Measurements from ENCODE around the gene PTPRG. TPM values are rescaled to one million over a fixed set of nuclear protein-coding genes. Genes with fewer than 3 reads are reported as not detected.

The PTPRG gene
- total and polyA plus RNA-seq, 2 of the 13 experiments (the other 11 are each of a cell fraction or from before 2014, with no cell fraction given), result 8.0 to 25.3 TPM

- TF ChIP-seq, protein P1, sequence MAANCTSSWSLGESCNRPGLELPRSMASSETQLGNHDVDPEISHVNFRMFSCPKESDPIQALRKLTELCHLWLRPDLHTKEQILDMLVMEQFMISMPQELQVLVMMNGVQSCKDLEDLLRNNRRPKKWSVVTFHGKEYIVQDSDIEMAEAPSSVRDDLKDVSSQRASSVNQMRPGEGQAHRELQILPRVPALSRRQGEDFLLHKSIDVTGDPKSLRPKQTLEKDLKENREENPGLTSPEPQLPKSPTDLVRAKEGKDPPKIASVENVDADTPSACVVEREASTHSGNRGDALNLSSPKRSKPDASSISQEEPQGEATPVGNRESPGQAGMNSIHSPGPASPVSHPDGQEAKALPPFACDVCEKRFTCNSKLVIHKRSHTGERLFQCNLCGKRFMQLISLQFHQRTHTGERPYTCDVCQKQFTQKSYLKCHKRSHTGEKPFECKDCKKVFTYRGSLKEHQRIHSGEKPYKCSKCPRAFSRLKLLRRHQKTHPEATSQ (CRISPR knock-in tag; IDR thresholded peaks at IDR 0.05; ENCODE audit: borderline replicate concordance), result peak; percentile 78; the same call in 1 of the 2 replicates
- no peak; the same call in 1 of the 2 replicates for TF ChIP-seq BRD4 (CRISPR knock-in tag; IDR thresholded peaks at IDR 0.05)
- TF ChIP-seq, protein P2, sequence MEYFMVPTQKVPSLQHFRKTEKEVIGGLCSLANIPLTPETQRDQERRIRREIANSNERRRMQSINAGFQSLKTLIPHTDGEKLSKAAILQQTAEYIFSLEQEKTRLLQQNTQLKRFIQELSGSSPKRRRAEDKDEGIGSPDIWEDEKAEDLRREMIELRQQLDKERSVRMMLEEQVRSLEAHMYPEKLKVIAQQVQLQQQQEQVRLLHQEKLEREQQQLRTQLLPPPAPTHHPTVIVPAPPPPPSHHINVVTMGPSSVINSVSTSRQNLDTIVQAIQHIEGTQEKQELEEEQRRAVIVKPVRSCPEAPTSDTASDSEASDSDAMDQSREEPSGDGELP (IDR thresholded peaks at IDR 0.05; ENCODE audit: borderline replicate concordance, low read depth), result no peak
- peak; percentile 26; the same call in 1 of the 2 replicates for TF ChIP-seq RAD21 (CRISPR knock-in tag; IDR thresholded peaks at IDR 0.05)
- TF ChIP-seq ATAD3A (CRISPR knock-in tag; IDR thresholded peaks at IDR 0.05), result no peak
- no peak for TF ChIP-seq ZSCAN12 (CRISPR knock-in tag; IDR thresholded peaks at IDR 0.05)
- peak; percentile 48 for TF ChIP-seq ASH2L (IDR thresholded peaks at IDR 0.05; ENCODE audit: insufficient read length, low read depth, low read length)
- no peak for TF ChIP-seq CCDC6 (CRISPR knock-in tag; IDR thresholded peaks at IDR 0.05)
- TF ChIP-seq ZNF569 (CRISPR knock-in tag; IDR thresholded peaks at IDR 0.05; ENCODE audit: borderline replicate concordance), result 0 out of 2 replicates have a peak, but pooled peaks have one; percentile 36
- TF ChIP-seq ZBTB20 (CRISPR knock-in tag; IDR thresholded peaks at IDR 0.05; ENCODE audit: borderline replicate concordance, low read depth), result no peak
- TF ChIP-seq SMYD3 (CRISPR knock-in tag; IDR thresholded peaks at IDR 0.05), result 0 out of 2 replicates have a peak, but pooled peaks have one; percentile 22
- TF ChIP-seq, protein P3, sequence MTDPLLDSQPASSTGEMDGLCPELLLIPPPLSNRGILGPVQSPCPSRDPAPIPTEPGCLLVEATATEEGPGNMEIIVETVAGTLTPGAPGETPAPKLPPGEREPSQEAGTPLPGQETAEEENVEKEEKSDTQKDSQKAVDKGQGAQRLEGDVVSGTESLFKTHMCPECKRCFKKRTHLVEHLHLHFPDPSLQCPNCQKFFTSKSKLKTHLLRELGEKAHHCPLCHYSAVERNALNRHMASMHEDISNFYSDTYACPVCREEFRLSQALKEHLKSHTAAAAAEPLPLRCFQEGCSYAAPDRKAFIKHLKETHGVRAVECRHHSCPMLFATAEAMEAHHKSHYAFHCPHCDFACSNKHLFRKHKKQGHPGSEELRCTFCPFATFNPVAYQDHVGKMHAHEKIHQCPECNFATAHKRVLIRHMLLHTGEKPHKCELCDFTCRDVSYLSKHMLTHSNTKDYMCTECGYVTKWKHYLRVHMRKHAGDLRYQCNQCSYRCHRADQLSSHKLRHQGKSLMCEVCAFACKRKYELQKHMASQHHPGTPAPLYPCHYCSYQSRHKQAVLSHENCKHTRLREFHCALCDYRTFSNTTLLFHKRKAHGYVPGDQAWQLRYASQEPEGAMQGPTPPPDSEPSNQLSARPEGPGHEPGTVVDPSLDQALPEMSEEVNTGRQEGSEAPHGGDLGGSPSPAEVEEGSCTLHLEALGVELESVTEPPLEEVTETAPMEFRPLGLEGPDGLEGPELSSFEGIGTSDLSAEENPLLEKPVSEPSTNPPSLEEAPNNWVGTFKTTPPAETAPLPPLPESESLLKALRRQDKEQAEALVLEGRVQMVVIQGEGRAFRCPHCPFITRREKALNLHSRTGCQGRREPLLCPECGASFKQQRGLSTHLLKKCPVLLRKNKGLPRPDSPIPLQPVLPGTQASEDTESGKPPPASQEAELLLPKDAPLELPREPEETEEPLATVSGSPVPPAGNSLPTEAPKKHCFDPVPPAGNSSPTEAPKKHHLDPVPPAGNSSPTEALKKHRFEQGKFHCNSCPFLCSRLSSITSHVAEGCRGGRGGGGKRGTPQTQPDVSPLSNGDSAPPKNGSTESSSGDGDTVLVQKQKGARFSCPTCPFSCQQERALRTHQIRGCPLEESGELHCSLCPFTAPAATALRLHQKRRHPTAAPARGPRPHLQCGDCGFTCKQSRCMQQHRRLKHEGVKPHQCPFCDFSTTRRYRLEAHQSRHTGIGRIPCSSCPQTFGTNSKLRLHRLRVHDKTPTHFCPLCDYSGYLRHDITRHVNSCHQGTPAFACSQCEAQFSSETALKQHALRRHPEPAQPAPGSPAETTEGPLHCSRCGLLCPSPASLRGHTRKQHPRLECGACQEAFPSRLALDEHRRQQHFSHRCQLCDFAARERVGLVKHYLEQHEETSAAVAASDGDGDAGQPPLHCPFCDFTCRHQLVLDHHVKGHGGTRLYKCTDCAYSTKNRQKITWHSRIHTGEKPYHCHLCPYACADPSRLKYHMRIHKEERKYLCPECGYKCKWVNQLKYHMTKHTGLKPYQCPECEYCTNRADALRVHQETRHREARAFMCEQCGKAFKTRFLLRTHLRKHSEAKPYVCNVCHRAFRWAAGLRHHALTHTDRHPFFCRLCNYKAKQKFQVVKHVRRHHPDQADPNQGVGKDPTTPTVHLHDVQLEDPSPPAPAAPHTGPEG (CRISPR knock-in tag; IDR thresholded peaks at IDR 0.05), result peak; percentile 52; the same call in 1 of the 2 replicates
- TF ChIP-seq KLF9 (CRISPR knock-in tag; IDR thresholded peaks at IDR 0.05; ENCODE audit: low read depth), result 0 out of 2 replicates have a peak, but pooled peaks have one; percentile 10
- peak; percentile 80; the same call in 1 of the 2 replicates for TF ChIP-seq POLR2G (IDR thresholded peaks at IDR 0.05; ENCODE audit: low read depth, low read length)
- TF ChIP-seq PHB2 (IDR thresholded peaks at IDR 0.05; ENCODE audit: partially characterized antibody), result no peak
- TF ChIP-seq ZNF777 (CRISPR knock-in tag; IDR thresholded peaks at IDR 0.05), result peak; percentile 22; the same call in 1 of the 2 replicates
- TF ChIP-seq AHR (CRISPR knock-in tag; IDR thresholded peaks at IDR 0.05), result no peak
- TF ChIP-seq ZNF225 (CRISPR knock-in tag; IDR thresholded peaks at IDR 0.05), result no peak
- TF ChIP-seq SAP130 (CRISPR knock-in tag; IDR thresholded peaks at IDR 0.05; ENCODE audit: low read depth), result peak; percentile 63; the same call in 1 of the 2 replicates
- TF ChIP-seq ZNF431 (CRISPR knock-in tag; IDR thresholded peaks at IDR 0.05; ENCODE audit: borderline replicate concordance, low read depth), result peak; percentile 63; the same call in 1 of the 2 replicates
- peak; percentile 66 for TF ChIP-seq HNF4G (IDR thresholded peaks at IDR 0.05; ENCODE audit: borderline replicate concordance, low read depth, low read length)
- TF ChIP-seq HNF4G (CRISPR knock-in tag; IDR thresholded peaks at IDR 0.05; ENCODE audit: borderline replicate concordance, low read depth), result no peak; the same call in 1 of the 2 replicates
Observed at GRCh38 chr3:61560517-61561373, 626 bp upstream of the PTPRG start (continued).

All from HepG2 (cell line).